AG10803 (cell line): ENCODE data around the gene DPH1.
A peak's percentile ranks its signal among the peaks of the same experiment; 100 is the strongest.

ENCODE experiments used
- DNase-seq: peaks from one replicate; pipeline ENCODE4 v3.0.0; 2010; ENCODE audit warnings: low read depth
- H3K4me3 ChIP-seq: 2 replicates; pipeline ENCODE4 v1.5.1; 2011; ENCODE audit warnings: mild to moderate bottlenecking, low read length, control low read depth
- CTCF ChIP-seq: conservative IDR thresholded peaks from 2 replicates; pipeline ENCODE4 v1.5.1; 2011; ENCODE audit warnings: mild to moderate bottlenecking, low read length, control low read depth, inconsistent platforms

The DPH1 gene

GRCh38 chr17:2076087-2076984 lies 46.4 kb downstream of the DPH1 start:
- peak; percentile 50 for DNase-seq
- TF ChIP-seq CTCF, result no peak
- no peak overlapping the region for H3K4me3 ChIP-seq

GRCh38 chr17:2077040-2077439 lies 47.1 kb downstream of the DPH1 start:
- DNase-seq, result no peak
- H3K4me3 ChIP-seq, result no peak overlapping the region
- TF ChIP-seq CTCF, result no peak

GRCh38 chr17:2081564-2081963 lies 51.6 kb downstream of the DPH1 start:
- peak; percentile 60 for DNase-seq
- H3K4me3 ChIP-seq, result no peak overlapping the region
- no peak for TF ChIP-seq CTCF

GRCh38 chr17:2082003-2082781 lies 52.2 kb downstream of the DPH1 start:
- TF ChIP-seq CTCF, result no peak
- DNase-seq, result peak; percentile 60
- no peak overlapping the region for H3K4me3 ChIP-seq

DNA sequence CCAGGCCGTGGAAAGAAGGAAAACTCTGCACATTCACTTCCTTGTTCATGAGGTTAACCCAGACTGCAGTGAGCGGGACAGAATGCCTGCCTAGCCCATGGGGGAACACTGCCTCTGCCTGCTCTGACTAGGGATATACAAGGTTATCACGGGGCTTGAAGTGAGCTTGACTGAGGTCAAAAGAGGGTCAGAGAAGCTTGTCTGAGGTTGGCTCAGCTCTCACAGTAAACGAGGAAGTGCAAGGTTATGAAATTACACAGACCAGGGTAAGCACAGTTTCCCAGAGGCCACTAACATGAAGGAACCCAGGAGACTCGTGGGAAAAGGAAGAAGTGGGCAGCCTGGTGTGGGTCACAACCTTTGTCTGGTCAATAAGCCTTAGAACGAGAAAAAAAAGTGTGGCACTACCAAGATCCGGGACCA lies 53.7 kb downstream of the DPH1 start:
- no peak for DNase-seq
- H3K4me3 ChIP-seq, result no peak overlapping the region
- TF ChIP-seq CTCF, result no peak

GRCh38 chr17:2084036-2084765 lies 54.2 kb downstream of the DPH1 start:
- no peak overlapping the region for H3K4me3 ChIP-seq
- TF ChIP-seq CTCF, result no peak
- DNase-seq, result peak; percentile 81
